ENCODE measurements around the gene HMG20A.

The HMG20A gene

DNA sequence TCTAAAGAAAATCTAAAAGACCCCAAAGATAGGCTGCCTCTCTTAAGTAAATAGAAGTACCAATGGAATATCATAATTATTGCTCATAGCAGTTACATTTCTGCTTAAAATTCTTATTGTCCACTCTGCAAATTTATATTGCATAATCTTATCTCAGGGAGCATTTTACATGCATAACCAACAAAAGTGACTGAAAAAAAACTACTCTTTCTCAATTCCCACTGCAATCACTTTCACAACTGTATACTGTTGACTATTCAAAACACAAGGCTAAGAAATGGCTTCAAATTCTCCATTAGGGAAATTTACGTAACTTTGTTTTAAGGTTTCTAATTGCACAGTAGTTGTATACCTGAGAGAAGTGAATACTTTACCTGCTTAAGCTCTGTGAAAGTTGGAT lies 56.3 kb downstream of the HMG20A start:
- DNase-seq (ENCODE audit: low spot score), result no peak

DNA sequence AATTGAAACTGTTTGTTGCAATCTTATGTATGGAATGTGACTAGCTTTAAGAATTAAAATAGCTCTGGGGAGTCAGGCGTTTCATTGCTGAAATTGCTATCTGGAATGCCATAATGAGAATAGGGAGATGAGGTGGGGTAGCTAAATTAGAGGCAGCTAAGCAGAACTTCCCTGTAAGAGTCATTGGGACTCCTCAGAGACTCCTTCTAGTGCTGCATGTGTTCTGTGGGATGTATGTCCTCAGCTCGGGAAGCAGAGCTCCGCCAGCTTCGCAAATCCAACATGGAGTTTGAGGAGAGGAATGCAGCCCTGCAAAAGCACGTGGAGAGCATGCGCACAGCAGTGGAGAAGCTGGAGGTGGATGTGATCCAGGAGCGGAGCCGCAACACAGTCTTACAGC lies 57.4 kb downstream of the HMG20A start:
- no peak for DNase-seq (ENCODE audit: low spot score)

DNA sequence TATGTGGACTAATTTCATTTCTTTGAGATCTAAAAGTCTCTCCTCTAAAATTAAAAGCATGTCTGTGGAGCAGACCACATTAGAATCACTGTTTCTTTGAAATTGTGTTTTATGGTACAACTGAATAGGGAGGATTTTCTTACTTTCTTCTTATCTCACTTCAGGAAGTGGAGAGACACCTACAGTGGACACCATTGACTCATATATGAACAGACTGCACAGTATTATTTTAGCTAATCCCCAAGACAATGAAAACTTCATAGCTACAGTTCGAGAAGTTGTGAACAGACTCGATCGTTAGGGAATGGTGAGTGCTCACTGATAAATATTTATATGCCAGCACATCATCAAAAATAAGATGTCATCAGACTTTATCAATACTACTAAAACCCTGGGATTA lies 58.3 kb downstream of the HMG20A start:
- DNase-seq (ENCODE audit: low spot score), result no peak

DNA sequence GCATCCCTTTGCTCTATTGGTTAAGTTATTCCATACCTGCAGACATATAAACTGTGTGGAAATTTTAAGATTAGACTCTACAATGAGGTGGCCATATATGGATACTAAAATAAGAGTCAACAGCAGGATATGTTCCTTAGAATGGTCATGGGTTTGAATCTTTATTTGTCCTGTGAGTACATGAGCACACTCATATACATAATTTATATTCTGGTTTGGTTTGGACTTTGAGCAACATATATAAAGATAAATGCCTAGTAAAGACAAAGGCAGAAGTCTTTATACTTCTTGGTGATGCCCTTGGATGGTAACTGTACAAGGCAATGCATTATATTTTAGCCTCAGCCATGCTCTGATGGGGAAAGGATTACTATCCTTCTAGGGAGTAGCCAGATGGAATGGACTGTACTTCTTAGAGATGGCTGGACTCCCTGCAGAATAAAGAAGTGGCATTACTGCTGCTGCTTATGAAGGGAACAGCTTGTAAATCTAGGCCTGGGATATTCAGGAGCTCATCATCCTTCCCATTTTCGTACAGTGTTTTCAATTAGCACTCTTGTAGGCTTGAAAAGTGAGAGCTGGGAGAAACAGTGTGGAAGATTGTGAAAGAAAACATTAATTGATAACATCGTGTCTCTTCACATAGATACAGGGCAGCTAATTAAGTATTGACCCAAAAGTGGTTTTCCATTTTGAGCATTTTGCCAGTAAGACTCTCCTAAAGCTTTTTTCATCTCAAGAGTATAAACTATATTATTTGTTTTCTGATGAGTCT lies 60.4 kb downstream of the HMG20A start:
- no peak for DNase-seq (ENCODE audit: low spot score)

DNA sequence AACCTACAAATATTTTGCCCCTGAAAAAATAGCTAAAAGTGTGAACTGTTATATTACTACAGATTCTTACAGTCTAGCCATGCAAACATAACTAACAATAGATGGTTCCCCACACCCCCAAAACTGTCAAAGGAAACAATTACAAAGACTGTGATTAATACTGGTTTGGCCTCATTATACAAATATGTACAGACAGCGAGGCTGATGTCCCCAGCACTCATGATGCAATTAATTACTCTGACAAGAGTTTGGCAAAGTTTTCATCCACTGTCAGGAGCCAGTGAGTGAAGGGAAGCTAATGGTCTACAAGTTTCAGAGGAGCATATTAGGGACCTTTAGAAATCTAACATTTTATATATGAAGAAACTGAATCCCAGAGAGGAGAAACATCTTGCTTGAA lies 61.0 kb downstream of the HMG20A start:
- no peak for DNase-seq (ENCODE audit: low spot score)

DNA sequence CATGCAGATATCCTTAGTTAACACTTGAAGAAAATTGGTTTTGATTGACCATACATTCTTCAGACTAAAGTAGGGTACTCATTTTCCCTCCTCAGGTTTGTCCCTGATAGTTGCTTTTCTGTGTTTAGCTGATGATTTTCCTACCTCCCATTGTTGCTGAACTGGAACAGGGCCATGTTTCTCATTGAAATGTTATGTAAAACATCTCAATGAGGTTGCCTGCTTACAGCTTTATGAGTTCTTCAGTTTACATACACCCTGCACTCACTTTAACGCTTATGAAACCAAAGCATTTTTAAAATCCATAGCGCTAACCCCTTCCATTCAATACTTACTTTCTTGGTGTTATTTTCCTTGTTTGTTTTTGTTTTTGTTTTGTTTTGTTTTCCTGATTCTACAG lies 61.9 kb downstream of the HMG20A start:
- no peak for DNase-seq (ENCODE audit: low spot score)

DNA sequence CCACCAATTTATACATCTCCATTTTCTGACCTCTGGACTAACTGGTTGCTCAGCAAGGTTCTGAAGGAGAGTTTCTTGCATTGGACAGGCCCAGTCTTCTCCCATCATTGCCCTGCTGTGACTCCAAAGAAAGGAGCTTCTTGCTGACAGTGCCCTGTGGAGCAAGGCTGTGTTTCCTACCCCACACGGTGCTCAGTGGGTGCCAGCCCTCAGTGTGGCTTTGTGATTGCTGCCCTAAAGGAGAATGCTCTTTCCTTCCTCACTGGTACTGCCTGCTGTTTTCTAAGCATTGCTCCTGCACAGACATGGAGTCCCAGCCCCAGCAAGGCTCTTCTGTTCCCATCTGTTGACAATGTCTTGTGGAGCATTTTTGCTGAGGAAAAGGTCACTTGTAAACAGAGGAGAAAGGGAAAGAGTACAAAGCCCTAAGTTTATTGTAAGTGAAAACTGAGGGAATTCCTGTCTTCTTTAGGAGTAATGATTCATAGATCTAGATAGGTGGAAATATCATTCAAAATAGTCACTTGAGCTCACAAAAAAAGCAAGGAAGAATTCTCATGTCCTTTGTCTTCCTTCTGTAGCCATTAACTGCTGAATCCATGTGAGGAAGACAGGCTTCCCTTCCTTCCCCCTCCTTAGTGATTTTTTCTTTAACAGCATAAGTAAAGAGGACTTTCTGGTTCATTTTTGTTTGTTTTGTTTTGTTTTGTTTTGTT lies 62.9 kb downstream of the HMG20A start:
- DNase-seq (ENCODE audit: low spot score), result no peak

DNA sequence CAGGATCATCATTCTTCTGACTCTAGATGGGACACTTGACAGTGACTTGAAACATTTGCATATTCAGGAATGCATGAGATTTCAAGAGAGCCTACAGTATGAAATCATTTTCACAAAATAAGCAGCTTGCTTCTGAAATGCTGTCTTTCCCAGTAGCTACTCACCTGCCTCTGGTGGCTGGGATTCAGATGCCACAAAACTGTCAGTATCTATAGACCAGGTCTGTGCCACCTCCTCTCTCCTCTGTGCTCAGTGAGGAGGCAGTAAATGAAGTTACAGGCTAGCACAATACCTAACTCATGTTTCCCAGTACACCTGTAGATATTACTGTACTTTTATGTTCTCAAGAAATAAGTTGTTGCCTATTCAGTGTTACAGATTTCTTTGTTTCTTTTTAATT lies 64.3 kb downstream of the HMG20A start:
- DNase-seq (ENCODE audit: low spot score), result no peak

DNA sequence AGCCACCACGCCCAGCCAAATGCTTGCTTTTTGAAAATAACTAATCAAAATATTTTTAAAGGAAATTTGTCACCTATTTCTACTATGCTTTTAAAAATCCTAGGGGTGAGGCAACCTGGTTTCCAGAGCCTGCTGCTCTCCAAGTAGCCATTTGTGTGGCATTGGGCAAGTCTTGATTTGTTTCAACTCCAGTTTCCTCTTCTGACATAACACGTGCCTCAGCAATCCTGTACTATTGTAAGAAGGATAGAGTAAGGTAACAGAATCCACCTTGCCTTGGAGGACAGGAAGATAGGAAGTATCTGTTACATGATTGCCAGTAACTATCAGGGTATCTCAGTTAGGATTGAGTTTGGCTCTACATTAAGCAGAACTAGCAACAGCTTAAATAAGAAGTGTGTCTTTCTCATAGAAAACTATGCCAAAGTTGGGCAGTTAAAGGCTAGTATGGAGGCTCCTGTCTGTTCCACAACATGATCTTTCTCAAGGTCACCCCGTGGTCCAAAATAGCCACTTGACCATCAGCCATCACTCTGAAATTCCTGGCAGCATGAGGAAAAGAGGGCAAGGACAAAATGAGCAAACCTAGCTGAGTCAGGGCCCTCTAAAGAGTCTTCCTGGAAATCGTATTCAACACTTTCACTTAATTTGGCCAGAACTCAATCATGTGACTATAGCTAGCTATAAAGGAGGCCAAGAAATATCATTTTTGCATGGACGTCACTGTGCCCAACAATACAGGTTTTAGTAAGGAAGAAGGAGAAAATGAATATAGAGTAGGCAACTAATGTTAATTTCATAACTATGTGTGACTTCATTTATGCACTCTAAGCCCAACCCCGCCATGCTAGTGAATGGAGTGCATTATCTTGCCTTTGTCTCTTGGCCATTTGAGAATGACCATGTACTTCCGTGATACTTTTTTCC lies 66.1 kb downstream of the HMG20A start:
- no peak for DNase-seq (ENCODE audit: low spot score)

DNA sequence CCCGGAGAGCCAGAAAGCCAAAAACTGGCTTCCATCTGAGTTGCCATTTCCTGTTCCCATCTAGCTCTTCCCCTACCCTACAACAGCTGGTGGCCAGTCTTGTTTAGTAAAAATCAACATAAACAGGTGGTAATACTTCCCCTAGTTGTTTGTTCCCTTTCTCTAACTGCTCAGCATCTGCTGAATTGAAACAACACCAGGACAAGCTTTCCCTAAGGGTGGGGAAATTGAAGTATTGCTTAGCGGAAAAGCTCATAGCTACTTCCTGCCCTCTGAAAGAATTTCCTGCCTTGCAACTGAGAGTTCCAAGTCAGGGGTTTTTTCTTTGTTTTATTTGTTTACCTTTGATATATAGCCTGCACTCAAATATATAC lies 66.8 kb downstream of the HMG20A start:
- no peak for DNase-seq (ENCODE audit: low spot score)

DNA sequence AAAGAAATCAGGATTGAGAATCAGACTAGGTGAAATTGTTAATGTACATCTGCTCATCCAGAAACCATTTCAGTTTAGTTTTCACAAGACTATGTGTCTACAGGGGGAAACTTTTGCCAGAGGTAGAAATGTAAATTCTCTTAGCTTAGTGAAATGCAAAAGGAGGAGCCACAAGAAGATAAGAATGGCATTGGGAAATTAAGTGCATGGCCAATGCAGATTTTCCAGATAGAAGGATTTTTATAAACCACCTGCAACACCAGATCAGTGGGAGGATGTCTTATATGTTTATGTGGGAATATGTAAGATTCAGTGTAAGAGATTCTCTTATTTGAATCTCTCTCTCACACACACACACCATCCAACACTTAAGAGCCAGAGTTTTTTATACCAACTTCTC lies 67.2 kb downstream of the HMG20A start:
- no peak for DNase-seq (ENCODE audit: low spot score)

DNA sequence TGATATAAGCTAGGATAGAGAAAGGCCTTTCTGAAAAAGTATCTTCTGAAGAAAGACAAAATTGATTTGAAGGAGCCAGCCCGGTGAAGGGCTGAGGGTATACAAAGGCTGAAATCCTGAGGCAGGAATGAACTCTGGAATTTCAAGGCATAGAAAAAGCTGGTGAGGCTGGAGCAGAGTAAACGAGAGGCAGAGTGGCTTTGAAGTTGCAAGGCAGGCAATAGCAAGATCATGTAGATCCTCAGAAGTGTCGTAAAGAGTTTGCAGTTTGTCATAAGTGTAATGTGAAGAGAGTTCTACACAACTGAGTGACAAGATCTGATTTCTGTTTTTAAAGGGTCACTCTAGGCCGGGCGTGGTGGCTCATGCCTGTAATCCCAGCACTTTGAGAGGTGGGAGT lies 69.0 kb downstream of the HMG20A start:
- DNase-seq (ENCODE audit: low spot score), result no peak

DNA sequence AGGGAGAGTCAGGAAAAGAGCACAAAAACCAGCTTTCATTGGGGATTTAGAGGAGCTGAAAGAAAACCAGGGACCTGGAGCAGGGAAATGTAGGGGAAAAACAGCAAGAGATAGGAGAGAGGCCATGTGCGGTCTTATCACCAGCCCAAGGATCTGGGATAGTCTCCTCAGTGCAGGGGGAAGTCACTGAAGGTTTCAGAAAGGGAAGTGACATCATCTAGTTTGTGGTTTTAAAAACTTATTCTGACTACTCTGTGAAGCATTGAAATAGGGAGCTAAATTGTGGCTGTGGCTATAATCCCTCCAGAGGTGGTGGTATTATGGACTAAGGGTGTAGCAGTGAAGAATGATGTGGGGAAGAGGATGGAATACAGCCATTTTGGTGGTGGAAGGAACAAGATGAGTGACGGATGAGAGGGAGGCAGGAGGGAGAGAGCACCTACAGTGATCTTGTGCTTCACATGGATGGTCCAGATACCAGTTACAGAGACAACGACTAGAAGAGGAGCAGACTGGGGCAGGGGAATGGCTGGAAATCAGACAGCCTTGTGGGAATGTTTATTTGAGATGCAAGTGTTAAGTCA lies 72.7 kb downstream of the HMG20A start:
- DNase-seq (ENCODE audit: low spot score), result no peak

DNA sequence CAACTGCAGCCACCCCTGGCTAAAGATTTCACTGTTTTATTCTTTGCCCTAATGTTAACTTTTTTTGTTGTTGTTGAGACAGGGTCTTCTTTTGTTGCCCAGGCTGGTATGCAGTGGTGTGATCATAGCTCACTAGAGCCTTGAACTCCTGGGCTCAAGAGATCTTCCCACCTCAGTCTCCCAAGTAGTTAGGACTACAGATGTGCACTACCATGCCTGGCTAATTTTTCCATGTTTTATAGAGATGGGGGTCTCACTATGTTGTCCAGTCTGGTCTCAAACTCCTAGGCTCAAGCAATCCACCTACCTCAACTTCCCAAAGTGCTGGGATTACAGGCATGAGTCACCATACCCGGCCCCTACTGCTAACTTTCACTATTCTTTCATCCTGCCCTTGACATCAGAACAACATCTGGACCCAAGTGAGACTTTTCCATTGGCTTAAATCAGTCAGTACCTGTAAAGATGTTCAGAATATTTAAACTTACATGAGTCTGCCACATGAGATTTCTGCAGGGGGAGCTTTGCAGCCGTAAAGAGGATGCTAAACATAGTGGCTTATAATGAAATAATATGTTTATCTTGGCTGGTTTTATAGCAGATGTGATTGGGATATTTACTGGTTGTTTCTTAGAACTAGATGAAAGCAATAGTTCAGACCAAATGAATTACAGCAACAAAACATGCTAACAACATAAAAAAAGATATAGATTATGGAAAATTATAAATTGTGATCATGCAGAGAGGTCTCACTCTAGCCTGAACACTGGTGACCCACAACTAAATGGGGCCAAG lies 73.6 kb downstream of the HMG20A start:
- no peak for DNase-seq (ENCODE audit: low spot score)

DNA sequence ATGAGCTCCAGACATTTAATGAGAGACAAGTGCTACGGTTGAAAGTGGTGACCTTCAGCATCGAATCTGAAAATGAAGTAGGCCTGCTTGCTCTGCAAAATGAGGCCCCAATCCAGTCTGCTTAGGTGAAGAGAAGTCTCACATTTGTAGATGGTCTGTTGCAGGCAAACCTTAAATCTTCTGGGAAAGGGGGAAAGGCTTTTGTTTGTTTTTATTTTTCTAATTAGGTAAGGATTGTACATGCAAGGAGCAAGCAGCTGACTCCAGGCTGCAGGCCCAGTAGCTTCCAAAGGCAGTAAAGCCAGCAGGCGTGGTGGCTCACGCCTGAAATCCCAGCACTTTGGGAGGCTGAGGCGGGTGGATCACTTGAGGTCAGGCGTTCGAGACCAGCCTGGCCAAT lies 74.3 kb downstream of the HMG20A start:
- no peak for DNase-seq (ENCODE audit: low spot score)

DNA sequence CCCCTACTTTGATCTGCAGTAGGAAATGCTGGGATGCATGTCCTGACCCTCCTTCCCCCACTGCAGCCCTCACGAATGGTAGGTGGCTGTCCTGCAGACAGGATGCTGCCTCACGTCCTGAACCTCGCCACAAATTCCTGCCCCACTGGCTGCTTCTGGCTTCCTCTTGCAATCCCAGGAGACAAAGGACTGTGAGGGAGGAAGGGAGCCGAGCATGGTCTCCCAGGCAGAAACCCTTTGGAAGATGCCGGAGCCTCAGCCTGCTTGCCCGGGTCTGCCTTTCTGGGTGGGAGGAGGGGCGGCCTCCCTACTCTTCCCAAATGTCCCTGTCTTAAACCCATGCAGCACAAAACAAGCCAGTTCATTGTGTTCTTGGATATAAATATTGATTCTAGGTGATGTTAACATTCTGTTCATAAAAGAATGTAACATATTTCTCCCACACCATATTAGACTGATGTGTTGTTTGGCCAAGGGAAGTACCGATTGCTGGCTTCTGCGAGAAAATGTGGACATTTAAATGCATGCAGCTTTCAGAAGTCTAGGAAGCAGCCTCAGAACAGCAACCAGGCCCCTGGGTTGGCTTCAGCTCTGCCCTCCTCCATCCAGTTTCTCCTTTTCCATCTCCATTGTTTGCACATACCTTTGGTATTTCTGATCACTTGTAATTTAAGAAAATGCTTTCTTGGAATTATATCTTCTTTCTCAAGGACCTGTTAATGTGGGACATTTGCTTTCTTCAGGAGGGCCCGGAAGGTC lies 75.3 kb downstream of the HMG20A start:
- DNase-seq (ENCODE audit: low spot score), result no peak

DNA sequence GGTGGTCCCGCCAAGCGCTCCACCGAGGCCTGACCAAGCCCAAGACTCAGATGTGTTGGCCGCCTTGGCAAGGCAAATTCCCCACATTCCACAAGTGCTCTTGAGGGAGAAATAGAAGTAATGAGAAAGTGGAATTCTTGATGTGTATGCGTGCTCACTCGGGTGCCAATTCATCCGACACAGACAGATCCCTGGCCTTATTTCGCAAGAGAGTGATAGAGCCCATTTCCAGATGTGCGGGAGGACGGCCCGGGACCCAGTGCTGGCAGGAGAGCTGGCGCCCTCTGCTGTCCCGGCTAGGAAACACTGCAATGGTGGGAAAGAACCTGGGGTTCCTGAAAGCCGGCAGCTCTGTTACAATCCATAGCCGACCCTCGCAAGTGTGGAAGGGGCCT lies 76.0 kb downstream of the HMG20A start:
- peak; percentile 87 for DNase-seq (ENCODE audit: low spot score)

DNA sequence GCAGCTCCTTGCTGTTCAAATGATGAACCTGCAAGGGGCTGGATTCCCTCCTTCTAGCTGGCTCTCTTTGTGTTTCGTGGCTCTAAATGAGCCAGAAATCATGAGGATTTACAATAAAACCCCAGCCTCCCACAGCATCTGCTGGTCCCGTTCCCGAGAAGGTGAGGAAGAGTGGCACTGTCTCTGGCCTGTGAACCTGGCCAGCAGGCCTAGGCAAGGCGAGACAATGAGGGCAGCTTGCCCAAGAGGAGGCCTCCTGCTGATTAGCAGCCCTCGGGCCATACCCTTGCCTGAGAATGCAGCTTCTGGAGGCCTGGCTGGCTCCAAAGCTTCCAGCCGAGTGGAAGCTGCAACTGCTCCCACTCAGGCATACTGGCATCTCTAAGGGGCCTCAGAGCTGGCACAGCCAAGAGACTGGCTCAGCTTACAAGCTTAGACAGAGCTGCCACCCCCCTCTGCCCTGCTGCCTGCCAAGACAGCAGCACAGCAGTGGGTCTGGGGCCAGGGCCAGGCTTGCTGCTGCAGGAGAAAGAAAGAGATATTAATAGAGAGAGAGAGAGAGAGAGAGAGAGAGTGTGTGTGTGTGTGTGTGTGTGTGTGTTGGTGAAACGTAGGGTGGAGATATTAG lies 76.5 kb downstream of the HMG20A start:
- DNase-seq (ENCODE audit: low spot score), result no peak

DNA sequence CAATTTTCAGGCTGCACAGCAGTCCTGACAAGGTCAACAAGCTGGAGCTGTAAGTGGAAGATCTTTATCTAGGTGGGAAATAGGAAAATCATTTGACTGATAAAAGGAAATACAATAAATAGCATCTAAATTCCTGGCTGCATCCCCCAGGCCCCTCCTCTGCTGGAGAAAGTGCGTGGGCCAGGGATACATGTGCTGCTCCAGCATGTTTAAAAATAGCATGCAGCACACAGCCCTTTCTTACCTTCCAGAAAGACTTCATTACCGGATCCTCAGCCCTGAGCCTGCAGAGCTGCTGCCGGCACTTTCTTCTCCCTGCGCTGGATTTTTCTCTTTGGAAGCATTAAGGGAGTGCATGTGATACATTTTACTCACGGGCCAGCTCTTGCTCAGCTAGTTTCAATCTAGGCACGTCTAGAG lies 77.3 kb downstream of the HMG20A start:
- no peak for DNase-seq (ENCODE audit: low spot score)

DNA sequence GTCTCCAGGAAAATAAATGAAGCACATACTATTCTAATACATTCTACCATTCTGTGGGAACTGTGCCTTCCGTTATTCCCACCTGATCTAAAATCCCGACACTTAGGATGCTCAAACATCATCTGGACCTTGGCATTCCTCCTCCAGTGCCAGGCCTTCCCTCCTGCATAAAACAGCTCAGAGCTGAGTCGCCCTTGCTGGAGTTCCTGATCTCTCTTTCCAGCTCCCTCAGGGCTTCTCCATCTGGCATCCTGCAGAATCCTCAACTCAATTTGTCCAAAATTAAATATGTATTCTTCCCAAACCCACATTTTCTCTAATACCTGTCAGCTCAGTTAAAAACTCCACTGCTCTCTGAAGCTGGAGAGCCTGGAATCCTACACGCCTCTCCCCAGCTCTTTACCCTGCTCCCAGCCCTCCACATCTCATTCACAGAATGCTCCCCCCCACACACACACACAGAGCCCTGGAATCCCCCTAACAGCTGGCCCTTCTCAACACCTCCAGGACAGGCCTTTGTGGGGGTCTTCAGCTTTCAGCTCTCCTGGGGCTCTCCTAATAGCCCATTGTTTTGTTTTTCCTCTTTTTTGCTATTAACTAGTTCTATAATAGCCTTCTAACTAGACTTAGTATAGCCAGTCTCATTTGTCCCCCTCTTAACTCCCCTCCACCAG lies 78.5 kb downstream of the HMG20A start:
- DNase-seq (ENCODE audit: low spot score), result no peak
